Ammon's horn (tissue), 1 donor: ENCODE results near the gene ANGPT4.
"Not testable (repeated sequence)": the region's sequence is repeated elsewhere in the genome, so short reads cannot be mapped to it uniquely, and the experiment has no call there.

Experiments
- DNase-seq: peaks from one replicate; pipeline ENCODE4 v3.0.0-alpha.2; 2016; ENCODE audit warnings: low spot score

The ANGPT4 gene

GRCh38 chr20:844473-845225 is 71.5 kb downstream of the ANGPT4 start:
- DNase-seq = peak; percentile 92

GRCh38 chr20:843912-844311 is 72.2 kb downstream of the ANGPT4 start:
- no peak for DNase-seq

GRCh38 chr20:842547-842940 is 73.6 kb downstream of the ANGPT4 start:
- DNase-seq = no peak

- DNase-seq = no peak
These were observed 74.3 kb downstream of the ANGPT4 start for GRCh38 chr20:841568-842546.

- no peak for DNase-seq
These were observed 75.1 kb downstream of the ANGPT4 start for GRCh38 chr20:840858-841567.

- DNase-seq = no peak
These were observed 75.7 kb downstream of the ANGPT4 start for GRCh38 chr20:840503-840857.

- DNase-seq = no peak
These were observed 76.5 kb downstream of the ANGPT4 start for GRCh38 chr20:839626-840025.

GRCh38 chr20:839015-839414 is 77.1 kb downstream of the ANGPT4 start:
- DNase-seq = no peak

- no peak for DNase-seq
These were observed 79.9 kb downstream of the ANGPT4 start for GRCh38 chr20:836190-836589.

GRCh38 chr20:835608-836045 is 80.5 kb downstream of the ANGPT4 start:
- DNase-seq = no peak

GRCh38 chr20:834151-834746 is 81.9 kb downstream of the ANGPT4 start:
- no peak for DNase-seq

- DNase-seq = peak; percentile 97
These were observed 82.5 kb downstream of the ANGPT4 start, which contains the start of gene FAM110A for GRCh38 chr20:833450-834150. FAM110A (plus strand) TSS chr20:833715; CDS start chr20:844805, 11,090 bp downstream.

GRCh38 chr20:833121-833449 is 83.0 kb downstream of the ANGPT4 start:
- DNase-seq = no peak

- no peak for DNase-seq
These were observed 84.2 kb downstream of the ANGPT4 start for GRCh38 chr20:831956-832355.

GRCh38 chr20:831251-831650 is 84.9 kb downstream of the ANGPT4 start:
- DNase-seq = no peak

GRCh38 chr20:830011-830521 is 86.1 kb downstream of the ANGPT4 start:
- DNase-seq = no peak

GRCh38 chr20:829551-829950 is 86.6 kb downstream of the ANGPT4 start:
- DNase-seq = no peak

GRCh38 chr20:828987-829386 is 87.1 kb downstream of the ANGPT4 start:
- no peak for DNase-seq

- not testable (repeated sequence) for DNase-seq
These were observed 88.2 kb downstream of the ANGPT4 start for GRCh38 chr20:827981-828380.

GRCh38 chr20:826695-827323 is 89.3 kb downstream of the ANGPT4 start:
- no peak for DNase-seq
